Measurements from ENCODE around the gene TUBGCP4.

Gene TUBGCP4

GRCh38 chr15:43420435-43420834 lies 49.5 kb downstream of the TUBGCP4 start:
- H3K4me1 ChIP-seq (ENCODE audit: control insufficient read depth, insufficient read depth, low read length): no peaks in the 10 kb centered on the region
- CTCF ChIA-PET: interaction anchor here (0.7 to 0.8 kb wide), 2 partner anchors 20 to 68 kb away, joined by 3 read pairs; no protein-coding TSS in a partner anchor
- POLR2A ChIA-PET: no interaction called here
- no peak overlapping the region for H3K4me3 ChIP-seq (ENCODE audit: low read depth, low read length)
- TF ChIP-seq EGR2 (tag by site-specific recombination; IDR thresholded peaks at IDR 0.05; ENCODE audit: low read depth) (no peak), ZEB2 (tag by site-specific recombination; IDR thresholded peaks at IDR 0.05) (no peak), ZNF341 (tag by site-specific recombination; IDR thresholded peaks at IDR 0.05; ENCODE audit: low read depth) (no peak), GLIS2 (tag by site-specific recombination; IDR thresholded peaks at IDR 0.05) (no peak), ZNF398 (tag by site-specific recombination; IDR thresholded peaks at IDR 0.05) (no peak), KLF1 (tag by site-specific recombination; IDR thresholded peaks at IDR 0.05) (no peak)
- H3K9me3 ChIP-seq (ENCODE audit: control insufficient read depth, insufficient read depth, low read depth, low read length): no peaks in the 10 kb centered on the region
- H3K27ac ChIP-seq (ENCODE audit: extremely low read depth, low read depth, low read length): no peak overlapping the region
- peaks cover 0 to 63% of the 10 kb centered on the region in 2 experiments; a peak in 2 of 3 replicates for H3K36me3 ChIP-seq (ENCODE audit: control insufficient read depth in 2 of 2, insufficient read depth in 1 of 2, low read length in 2 of 2)

DNA sequence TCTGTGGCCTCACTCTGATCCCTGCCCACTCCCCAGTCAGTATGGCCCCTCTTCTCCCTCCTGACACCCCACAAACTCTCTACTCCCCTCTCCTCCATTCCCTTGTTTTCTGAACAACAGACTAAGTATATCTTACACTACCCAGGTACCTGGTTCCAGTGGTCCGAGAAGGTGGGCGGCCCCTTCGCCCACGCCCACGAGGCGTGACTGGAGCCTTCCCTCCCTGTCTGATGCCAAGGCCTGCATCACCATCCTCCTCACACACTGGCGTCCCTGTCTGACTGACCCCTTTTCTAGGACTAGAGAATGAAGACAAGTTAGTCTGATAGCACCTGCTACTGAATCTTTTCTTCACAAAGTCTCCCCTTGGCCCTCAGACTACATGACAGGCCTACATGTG lies 50.0 kb downstream of the TUBGCP4 start:
- Histone ChIP-seq H3K36me3 (ENCODE audit: control insufficient read depth in 2 of 2, insufficient read depth in 1 of 2, low read length in 2 of 2) (peaks cover 0 to 59% of the 10 kb centered on the region in 2 experiments; a peak in 2 of 3 replicates), H3K27ac (ENCODE audit: extremely low read depth, low read depth, low read length) (no peak overlapping the region), H3K4me1 (ENCODE audit: control insufficient read depth, insufficient read depth, low read length) (no peaks in the 10 kb centered on the region), H3K4me3 (ENCODE audit: low read depth, low read length) (no peak overlapping the region), H3K9me3 (ENCODE audit: control insufficient read depth, insufficient read depth, low read depth, low read length) (no peaks in the 10 kb centered on the region)
- CTCF ChIA-PET: interaction anchor here (0.7 to 0.8 kb wide), 2 partner anchors 19 to 68 kb away, joined by 3 read pairs; no protein-coding TSS in a partner anchor
- POLR2A ChIA-PET: no interaction called here
- TF ChIP-seq ZNF529 (tag by site-specific recombination; IDR thresholded peaks at IDR 0.05; ENCODE audit: insufficient replicate concordance): no peak
- no peak for TF ChIP-seq BCL11A (tag by site-specific recombination; IDR thresholded peaks at IDR 0.05; ENCODE audit: low read depth)
- no peak for TF ChIP-seq GLIS2 (tag by site-specific recombination; IDR thresholded peaks at IDR 0.05)

DNA sequence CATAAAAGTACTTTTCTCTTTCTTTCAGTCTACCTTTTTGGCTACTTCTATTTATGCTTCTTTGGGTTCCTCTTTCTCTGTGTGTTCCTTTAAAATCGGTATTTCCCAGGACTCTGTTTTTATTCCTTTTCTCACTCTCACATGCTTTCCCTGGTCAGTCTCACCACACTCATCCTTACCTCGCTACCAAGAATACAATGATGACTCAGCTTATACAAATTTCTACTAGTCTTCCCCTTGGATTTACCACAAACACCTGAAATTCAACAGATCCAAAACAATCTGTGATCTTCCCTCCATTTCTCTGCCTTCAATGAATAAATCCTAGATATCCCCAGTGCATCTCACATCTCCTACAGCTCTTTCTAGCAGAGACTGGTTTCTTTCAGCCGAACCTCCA lies 52.9 kb downstream of the TUBGCP4 start:
- H3K4me1 ChIP-seq (ENCODE audit: control insufficient read depth, insufficient read depth, low read length): no peaks in the 10 kb centered on the region
- POLR2A ChIA-PET: no interaction called here
- TF ChIP-seq ZNF24 (tag by site-specific recombination; IDR thresholded peaks at IDR 0.05): no peak
- CTCF ChIA-PET: no interaction called here
- H3K4me3 ChIP-seq (ENCODE audit: low read depth, low read length): no peak overlapping the region
- H3K9me3 ChIP-seq (ENCODE audit: control insufficient read depth, insufficient read depth, low read depth, low read length): no peaks in the 10 kb centered on the region
- H3K36me3 ChIP-seq (ENCODE audit: control insufficient read depth in 2 of 2, insufficient read depth in 1 of 2, low read length in 2 of 2): peaks cover 14 to 58% of the 10 kb centered on the region in 2 experiments; a peak in 2 of 3 replicates
- H3K27ac ChIP-seq (ENCODE audit: extremely low read depth, low read depth, low read length): no peak overlapping the region

GRCh38 chr15:43429687-43430086 lies 58.8 kb downstream of the TUBGCP4 start:
- no peak overlapping the region for H3K4me3 ChIP-seq (ENCODE audit: low read depth, low read length)
- H3K4me1 ChIP-seq (ENCODE audit: control insufficient read depth, insufficient read depth, low read length): no peaks in the 10 kb centered on the region
- H3K9me3 ChIP-seq (ENCODE audit: control insufficient read depth, insufficient read depth, low read depth, low read length): no peaks in the 10 kb centered on the region
- no peak overlapping the region for H3K27ac ChIP-seq (ENCODE audit: extremely low read depth, low read depth, low read length)
- TF ChIP-seq, protein P1, sequence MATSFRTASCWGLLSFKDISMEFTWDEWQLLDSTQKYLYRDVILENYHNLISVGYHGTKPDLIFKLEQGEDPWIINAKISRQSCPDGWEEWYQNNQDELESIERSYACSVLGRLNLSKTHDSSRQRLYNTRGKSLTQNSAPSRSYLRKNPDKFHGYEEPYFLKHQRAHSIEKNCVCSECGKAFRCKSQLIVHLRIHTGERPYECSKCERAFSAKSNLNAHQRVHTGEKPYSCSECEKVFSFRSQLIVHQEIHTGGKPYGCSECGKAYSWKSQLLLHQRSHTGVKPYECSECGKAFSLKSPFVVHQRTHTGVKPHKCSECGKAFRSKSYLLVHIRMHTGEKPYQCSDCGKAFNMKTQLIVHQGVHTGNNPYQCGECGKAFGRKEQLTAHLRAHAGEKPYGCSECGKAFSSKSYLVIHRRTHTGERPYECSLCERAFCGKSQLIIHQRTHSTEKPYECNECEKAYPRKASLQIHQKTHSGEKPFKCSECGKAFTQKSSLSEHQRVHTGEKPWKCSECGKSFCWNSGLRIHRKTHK (tag by site-specific recombination; IDR thresholded peaks at IDR 0.05): no peak
- TF ChIP-seq ZNF362 (tag by site-specific recombination; IDR thresholded peaks at IDR 0.05) (no peak), ZNF132 (tag by site-specific recombination; IDR thresholded peaks at IDR 0.05; ENCODE audit: borderline replicate concordance) (no peak), ZNF707 (tag by site-specific recombination; IDR thresholded peaks at IDR 0.05) (no peak), ZNF16 (tag by site-specific recombination; IDR thresholded peaks at IDR 0.05; ENCODE audit: low read depth) (no peak)
- ChIA-PET CTCF (no interaction called here), POLR2A (interaction anchor here (0.6 kb wide), 1 partner anchor 347 kb away, joined by 3 read pairs; no protein-coding TSS in a partner anchor)
- H3K36me3 ChIP-seq (ENCODE audit: control insufficient read depth in 2 of 2, insufficient read depth in 1 of 2, low read length in 2 of 2): peaks cover 14 to 59% of the 10 kb centered on the region in 2 experiments; a peak in 2 of 3 replicates

All from HEK293 (cell line).